Measurements from ENCODE around the gene DNASE1.
"Not testable (repeated sequence)": the region's sequence is repeated elsewhere in the genome, so short reads cannot be mapped to it uniquely, and the experiment has no call there.

DNASE1 gene

GRCh38 chr16:3655396-3656159 lies 1.1 kb downstream of the DNASE1 start:
- Histone ChIP-seq H3K4me2 (ENCODE audit: low read length, poor library complexity, severe bottlenecking) (no peak overlapping the region), H3K14ac (ENCODE audit: low read length in 2 of 2) (no peak overlapping the region), H2AK5ac (ENCODE audit: low read length, severe bottlenecking) (no peak overlapping the region), H2BK120ac (ENCODE audit: low read depth, low read length) (no peak overlapping the region), H3K79me1 (replicated peaks; ENCODE audit: low read length, poor library complexity, severe bottlenecking) (peaks cover 6% of the 10 kb centered on the region), H3K23ac (ENCODE audit: low read length in 2 of 2) (no peak overlapping the region), H3K27ac (ENCODE audit: low read length, poor library complexity, severe bottlenecking) (no peak overlapping the region), H3K4me3 (ENCODE audit: insufficient read depth in 1 of 2, low read depth in 1 of 2, low read length in 2 of 2) (no peak overlapping the region), H3K9me3 (ENCODE audit: control insufficient read depth, low read length) (no peaks in the 10 kb centered on the region), H3K9ac (ENCODE audit: low read length) (no peak overlapping the region), H2BK12ac (ENCODE audit: low read length in 2 of 2) (no peak overlapping the region), H3K4me1 (ENCODE audit: control insufficient read depth, insufficient read depth, low read depth, low read length) (peaks cover 16% of the 10 kb centered on the region), H2AFZ (ENCODE audit: low read depth, low read length) (no peak overlapping the region), H3K18ac (ENCODE audit: low read depth in 1 of 2, low read length in 2 of 2) (no peak overlapping the region), H4K91ac (ENCODE audit: low read length) (no peak overlapping the region), H3K4ac (ENCODE audit: low read depth in 1 of 2, low read length in 2 of 2) (no peak overlapping the region), H3K27me3 (ENCODE audit: control insufficient read depth in 1 of 2, insufficient read depth in 1 of 2, low read length in 2 of 2) (no peaks in the 10 kb centered on the region), H2BK5ac (ENCODE audit: low read depth, low read length, poor library complexity, severe bottlenecking) (no peak overlapping the region), H2BK15ac (ENCODE audit: low read depth, poor library complexity, severe bottlenecking) (no peak overlapping the region), H3K36me3 (ENCODE audit: control insufficient read depth in 1 of 2, insufficient read depth in 2 of 2, low read depth in 1 of 2, low read length in 2 of 2) (peaks cover 69 to 80% of the 10 kb centered on the region in 2 experiments), H4K8ac (ENCODE audit: low read length) (no peak overlapping the region)
- 94% methylated on average over 21 of the region's 21 CpGs for WGBS
- no peak for DNase-seq

- not testable (repeated sequence) for H2BK12ac ChIP-seq (ENCODE audit: low read length in 2 of 2); H3K27ac ChIP-seq (ENCODE audit: low read length, poor library complexity, severe bottlenecking); H3K23ac ChIP-seq (ENCODE audit: low read length in 2 of 2); H3K14ac ChIP-seq (ENCODE audit: low read length in 2 of 2); H3K79me1 ChIP-seq (replicated peaks; ENCODE audit: low read length, poor library complexity, severe bottlenecking); H3K4ac ChIP-seq (ENCODE audit: low read depth in 1 of 2, low read length in 2 of 2); H3K4me2 ChIP-seq (ENCODE audit: low read length, poor library complexity, severe bottlenecking); H3K9ac ChIP-seq (ENCODE audit: low read length); H3K18ac ChIP-seq (ENCODE audit: low read depth in 1 of 2, low read length in 2 of 2); H2AFZ ChIP-seq (ENCODE audit: low read depth, low read length); H2BK120ac ChIP-seq (ENCODE audit: low read depth, low read length); H4K8ac ChIP-seq (ENCODE audit: low read length); H3K27me3 ChIP-seq (ENCODE audit: control insufficient read depth in 1 of 2, insufficient read depth in 1 of 2, low read length in 2 of 2); DNase-seq; H3K4me3 ChIP-seq (ENCODE audit: insufficient read depth in 1 of 2, low read depth in 1 of 2, low read length in 2 of 2); H2BK5ac ChIP-seq (ENCODE audit: low read depth, low read length, poor library complexity, severe bottlenecking); H3K9me3 ChIP-seq (ENCODE audit: control insufficient read depth, low read length); H2AK5ac ChIP-seq (ENCODE audit: low read length, severe bottlenecking); H2BK15ac ChIP-seq (ENCODE audit: low read depth, poor library complexity, severe bottlenecking); H4K91ac ChIP-seq (ENCODE audit: low read length)
- WGBS, result 99% methylated on average over 6 of the region's 10 CpGs
- Histone ChIP-seq H3K4me1 (ENCODE audit: control insufficient read depth, insufficient read depth, low read depth, low read length) (peaks cover 16% of the 10 kb centered on the region), H3K36me3 (ENCODE audit: control insufficient read depth in 1 of 2, insufficient read depth in 2 of 2, low read depth in 1 of 2, low read length in 2 of 2) (peaks cover 68 to 77% of the 10 kb centered on the region in 2 experiments)
Observed at GRCh38 chr16:3656160-3656490, 1.6 kb downstream of the DNASE1 start.

GRCh38 chr16:3656491-3657468 lies 2.3 kb downstream of the DNASE1 start:
- Histone ChIP-seq H2AK5ac (ENCODE audit: low read length, severe bottlenecking) (no peak overlapping the region), H3K9me3 (ENCODE audit: control insufficient read depth, low read length) (no peaks in the 10 kb centered on the region), H3K79me1 (replicated peaks; ENCODE audit: low read length, poor library complexity, severe bottlenecking) (peaks cover 6% of the 10 kb centered on the region), H2BK5ac (ENCODE audit: low read depth, low read length, poor library complexity, severe bottlenecking) (no peak overlapping the region), H3K27ac (ENCODE audit: low read length, poor library complexity, severe bottlenecking) (no peak overlapping the region), H2BK12ac (ENCODE audit: low read length in 2 of 2) (no peak overlapping the region), H3K36me3 (ENCODE audit: control insufficient read depth in 1 of 2, insufficient read depth in 2 of 2, low read depth in 1 of 2, low read length in 2 of 2) (peaks cover 68 to 77% of the 10 kb centered on the region in 2 experiments), H2BK120ac (ENCODE audit: low read depth, low read length) (no peak overlapping the region), H3K4me3 (ENCODE audit: insufficient read depth in 1 of 2, low read depth in 1 of 2, low read length in 2 of 2) (no peak overlapping the region), H3K4ac (ENCODE audit: low read depth in 1 of 2, low read length in 2 of 2) (no peak overlapping the region), H3K18ac (ENCODE audit: low read depth in 1 of 2, low read length in 2 of 2) (no peak overlapping the region), H3K4me2 (ENCODE audit: low read length, poor library complexity, severe bottlenecking) (no peak overlapping the region), H3K14ac (ENCODE audit: low read length in 2 of 2) (no peak overlapping the region), H4K8ac (ENCODE audit: low read length) (no peak overlapping the region), H2AFZ (ENCODE audit: low read depth, low read length) (no peak overlapping the region), H2BK15ac (ENCODE audit: low read depth, poor library complexity, severe bottlenecking) (no peak overlapping the region), H3K9ac (ENCODE audit: low read length) (no peak overlapping the region), H3K4me1 (ENCODE audit: control insufficient read depth, insufficient read depth, low read depth, low read length) (peaks cover 16% of the 10 kb centered on the region), H4K91ac (ENCODE audit: low read length) (no peak overlapping the region), H3K27me3 (ENCODE audit: control insufficient read depth in 1 of 2, insufficient read depth in 1 of 2, low read length in 2 of 2) (no peaks in the 10 kb centered on the region), H3K23ac (ENCODE audit: low read length in 2 of 2) (no peak overlapping the region)
- WGBS, result 96% methylated on average over 42 of the region's 42 CpGs
- DNase-seq, result no peak

- Histone ChIP-seq H3K4me2 (ENCODE audit: low read length, poor library complexity, severe bottlenecking) (no peak overlapping the region), H3K18ac (ENCODE audit: low read depth in 1 of 2, low read length in 2 of 2) (no peak overlapping the region), H4K8ac (ENCODE audit: low read length) (no peak overlapping the region), H3K14ac (ENCODE audit: low read length in 2 of 2) (no peak overlapping the region), H3K36me3 (ENCODE audit: control insufficient read depth in 1 of 2, insufficient read depth in 2 of 2, low read depth in 1 of 2, low read length in 2 of 2) (peaks cover 85 to 87% of the 10 kb centered on the region in 2 experiments), H3K4ac (ENCODE audit: low read depth in 1 of 2, low read length in 2 of 2) (no peak overlapping the region), H3K79me1 (replicated peaks; ENCODE audit: low read length, poor library complexity, severe bottlenecking) (peaks cover 7% of the 10 kb centered on the region), H2BK5ac (ENCODE audit: low read depth, low read length, poor library complexity, severe bottlenecking) (no peak overlapping the region), H3K4me1 (ENCODE audit: control insufficient read depth, insufficient read depth, low read depth, low read length) (peaks cover 10% of the 10 kb centered on the region), H2BK120ac (ENCODE audit: low read depth, low read length) (no peak overlapping the region), H3K27me3 (ENCODE audit: control insufficient read depth in 1 of 2, insufficient read depth in 1 of 2, low read length in 2 of 2) (no peaks in the 10 kb centered on the region), H4K91ac (ENCODE audit: low read length) (no peak overlapping the region), H3K4me3 (ENCODE audit: insufficient read depth in 1 of 2, low read depth in 1 of 2, low read length in 2 of 2) (no peak overlapping the region), H2AFZ (ENCODE audit: low read depth, low read length) (no peak overlapping the region), H2AK5ac (ENCODE audit: low read length, severe bottlenecking) (no peak overlapping the region), H3K23ac (ENCODE audit: low read length in 2 of 2) (no peak overlapping the region), H3K9ac (ENCODE audit: low read length) (no peak overlapping the region), H3K9me3 (ENCODE audit: control insufficient read depth, low read length) (no peaks in the 10 kb centered on the region), H3K27ac (ENCODE audit: low read length, poor library complexity, severe bottlenecking) (no peak overlapping the region), H2BK15ac (ENCODE audit: low read depth, poor library complexity, severe bottlenecking) (no peak overlapping the region), H2BK12ac (ENCODE audit: low read length in 2 of 2) (no peak overlapping the region)
- DNase-seq, result no peak
- WGBS, result 98% methylated on average over 2 of the region's 3 CpGs
Observed at GRCh38 chr16:3659251-3659650, 4.8 kb downstream of the DNASE1 start.
